PFSK-1 (cell line): ENCODE measurements around the gene PPP1R13L.

Experiments used
- FOXP2 ChIP-seq: optimal IDR thresholded peaks from 2 replicates; pipeline ENCODE3; 2011; ENCODE audit warnings: borderline replicate concordance, control low read depth, inconsistent platforms; ENCODE audit not compliant: insufficient read depth; ENCODE audit errors: extremely low read length, extremely low read depth
- POLR2AphosphoS5 ChIP-seq: IDR thresholded peaks from 2 replicates; pipeline ENCODE4 v1.6.1; 2012; ENCODE audit warnings: low read depth, mild to moderate bottlenecking, control low read depth, low read length, moderate library complexity
- REST ChIP-seq, 2 experiments: IDR thresholded peaks; 2 replicates each; pipeline versions ENCODE4 v1.6.1 to v1.8.0; 2011 to 2012; ENCODE audit warnings: low read depth in 2 of 2, low read length in 2 of 2, control low read depth in 1 of 2, inconsistent platforms in 1 of 2, mild to moderate bottlenecking in 1 of 2, moderate library complexity in 1 of 2; ENCODE audit not compliant: insufficient read depth in 1 of 2
- SIN3A ChIP-seq: IDR thresholded peaks from 2 replicates; pipeline ENCODE4 v1.6.1; 2012; ENCODE audit warnings: mild to moderate bottlenecking, low read length, moderate library complexity, borderline replicate concordance; ENCODE audit not compliant: insufficient read depth
- TAF1 ChIP-seq: IDR thresholded peaks from 2 replicates; pipeline ENCODE4 v1.6.1; 2012; ENCODE audit warnings: low read length, control low read depth, borderline replicate concordance; ENCODE audit not compliant: insufficient read depth

Gene PPP1R13L

GRCh38 chr19:45348367-45349125 lies 56.3 kb downstream of the PPP1R13L start:
- TF ChIP-seq TAF1: no peak
- peak; percentile 19; the same call in 1 of the 2 replicates for TF ChIP-seq POLR2AphosphoS5
- TF ChIP-seq REST (IDR thresholded peaks at IDR 0.05; ENCODE audit: insufficient read depth in 1 of 2, low read depth in 2 of 2, low read length in 2 of 2): no peak
- no peak for TF ChIP-seq FOXP2
- TF ChIP-seq SIN3A: no peak

- no peak for TF ChIP-seq POLR2AphosphoS5
Observed at GRCh38 chr19:45347570-45348366, 57.1 kb downstream of the PPP1R13L start.

GRCh38 chr19:45346449-45346848 lies 58.4 kb downstream of the PPP1R13L start:
- no peak for TF ChIP-seq FOXP2
- TF ChIP-seq POLR2AphosphoS5: no peak
- TF ChIP-seq REST (IDR thresholded peaks at IDR 0.05; ENCODE audit: insufficient read depth in 1 of 2, low read depth in 2 of 2, low read length in 2 of 2): no peak
- no peak for TF ChIP-seq TAF1
- no peak for TF ChIP-seq SIN3A

GRCh38 chr19:45345506-45345860 lies 59.4 kb downstream of the PPP1R13L start:
- no peak for TF ChIP-seq POLR2AphosphoS5

- TF ChIP-seq POLR2AphosphoS5: no peak
- no peak for TF ChIP-seq REST (IDR thresholded peaks at IDR 0.05; ENCODE audit: insufficient read depth in 1 of 2, low read depth in 2 of 2, low read length in 2 of 2)
- no peak for TF ChIP-seq SIN3A
- TF ChIP-seq TAF1: no peak
- TF ChIP-seq FOXP2: no peak
Observed at GRCh38 chr19:45344621-45345505, 60.0 kb downstream of the PPP1R13L start.

- TF ChIP-seq REST (IDR thresholded peaks at IDR 0.05; ENCODE audit: insufficient read depth in 1 of 2, low read depth in 2 of 2, low read length in 2 of 2): no peak
Observed at GRCh38 chr19:45342911-45343310, 62.0 kb downstream of the PPP1R13L start.
